ENCODE data around the gene NDOR1.

NDOR1 gene

DNA sequence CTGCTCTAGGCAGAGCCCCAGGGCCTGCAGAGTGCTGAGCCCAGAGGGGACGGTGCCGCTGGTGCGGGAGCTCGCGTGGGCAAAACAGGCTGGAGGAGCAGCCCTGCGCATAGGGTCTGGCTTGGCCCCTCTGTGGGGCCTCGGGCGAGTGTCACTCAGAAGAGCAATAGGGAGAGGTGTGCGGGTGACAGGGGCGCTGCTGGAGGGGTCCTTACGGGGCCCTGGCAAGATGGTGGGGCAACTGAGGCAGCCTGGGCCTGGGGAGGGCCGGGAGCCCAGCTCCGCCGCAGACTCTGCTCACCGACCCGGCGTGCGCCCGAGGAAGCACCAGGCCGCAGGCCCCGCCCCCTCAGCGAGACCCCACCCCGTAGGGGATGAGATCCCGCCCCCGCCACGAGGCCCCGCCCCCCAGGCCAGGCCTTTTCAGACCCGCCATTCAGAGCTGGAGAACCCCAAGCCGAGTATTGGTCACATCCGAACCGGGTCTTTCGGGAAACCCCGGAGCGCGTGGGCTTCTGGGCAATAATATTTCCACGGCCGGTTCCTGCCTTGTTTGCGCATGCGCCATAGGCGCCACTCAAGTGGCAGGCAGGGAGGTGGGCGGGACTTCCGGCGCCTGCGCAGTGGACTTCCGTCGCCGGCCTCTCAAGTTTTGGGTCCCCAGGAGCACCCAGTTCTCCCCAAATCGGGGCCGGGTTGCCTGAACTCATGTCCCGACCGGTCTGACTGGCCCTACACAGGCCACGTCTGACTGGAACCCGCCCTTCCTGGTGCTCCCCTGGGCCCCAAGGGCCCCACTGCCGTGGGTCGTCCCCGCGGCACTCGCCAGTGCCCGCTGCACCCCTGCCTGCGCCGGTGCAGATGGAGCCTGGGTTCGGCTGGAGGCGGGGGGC is 17.8 kb downstream of the NDOR1 start:
- Histone ChIP-seq H3K4me1 (ENCODE audit: control insufficient read depth in 2 of 2, insufficient read depth in 1 of 2, low read depth in 1 of 2, low read length in 2 of 2) (peaks cover 11 to 23% of the 10 kb centered on the region in 2 donors), H3K9ac (ENCODE audit: low read depth, low read length, poor library complexity) (peak overlapping the region; percentile 99), H2BK12ac (ENCODE audit: low read length) (peak overlapping the region; percentile 59), H3K27me3 (ENCODE audit: control insufficient read depth in 3 of 3, insufficient read depth in 3 of 3, low read depth in 1 of 3, low read length in 3 of 3) (peaks cover 0 to 10% (median 3%) of the 10 kb centered on the region in 3 experiments), H3K4me3 (ENCODE audit: low read length in 2 of 2) (peak overlapping the region; percentile 83 to 93), H3K79me1 (ENCODE audit: low read depth, low read length) (peaks cover 9% of the 10 kb centered on the region), H4K8ac (ENCODE audit: low read depth, low read length) (peak overlapping the region; percentile 82), H3K23ac (ENCODE audit: low read depth, low read length, poor library complexity) (peak overlapping the region; percentile 93), H3K27ac (replicated peaks; ENCODE audit: low read length) (peak overlapping the region; percentile 72), H4K91ac (ENCODE audit: low read depth, low read length, poor library complexity) (no peak overlapping the region), H2BK120ac (ENCODE audit: low read depth, low read length) (peak overlapping the region; percentile 81), H2AK5ac (ENCODE audit: low read depth, low read length) (peak overlapping the region; percentile 71), H3K9me3 (replicated peaks in 1 of 2; ENCODE audit: control insufficient read depth in 2 of 2, insufficient read depth in 1 of 2, low read depth in 1 of 2, low read length in 2 of 2) (no peaks in the 10 kb centered on the region), H3K36me3 (replicated peaks in 1 of 2; ENCODE audit: control insufficient read depth in 2 of 2, insufficient read depth in 2 of 2, low read length in 2 of 2) (no peaks in the 10 kb centered on the region), H2BK15ac (ENCODE audit: low read length) (peak overlapping the region; percentile 98), H3K18ac (ENCODE audit: low read length) (peak overlapping the region; percentile 99), H2BK5ac (ENCODE audit: low read length) (peak overlapping the region; percentile 66), H3K4ac (ENCODE audit: low read length) (peak overlapping the region; percentile 93), H3K14ac (ENCODE audit: low read length) (peak overlapping the region; percentile 89), H3K4me2 (ENCODE audit: insufficient read depth, low read length, poor library complexity, severe bottlenecking) (peak overlapping the region; percentile 89), H2AFZ (ENCODE audit: low read length) (peak overlapping the region; percentile 94)
- peak; percentile 95 for DNase-seq (ENCODE audit: low spot score)
- WGBS, 2 donors (ENCODE audit: extremely low coverage in 2 of 2, insufficient read length in 2 of 2, insufficient replicate concordance in 1 of 2), result no CpG with 5 or more reads among the region's 63 CpGs

DNA sequence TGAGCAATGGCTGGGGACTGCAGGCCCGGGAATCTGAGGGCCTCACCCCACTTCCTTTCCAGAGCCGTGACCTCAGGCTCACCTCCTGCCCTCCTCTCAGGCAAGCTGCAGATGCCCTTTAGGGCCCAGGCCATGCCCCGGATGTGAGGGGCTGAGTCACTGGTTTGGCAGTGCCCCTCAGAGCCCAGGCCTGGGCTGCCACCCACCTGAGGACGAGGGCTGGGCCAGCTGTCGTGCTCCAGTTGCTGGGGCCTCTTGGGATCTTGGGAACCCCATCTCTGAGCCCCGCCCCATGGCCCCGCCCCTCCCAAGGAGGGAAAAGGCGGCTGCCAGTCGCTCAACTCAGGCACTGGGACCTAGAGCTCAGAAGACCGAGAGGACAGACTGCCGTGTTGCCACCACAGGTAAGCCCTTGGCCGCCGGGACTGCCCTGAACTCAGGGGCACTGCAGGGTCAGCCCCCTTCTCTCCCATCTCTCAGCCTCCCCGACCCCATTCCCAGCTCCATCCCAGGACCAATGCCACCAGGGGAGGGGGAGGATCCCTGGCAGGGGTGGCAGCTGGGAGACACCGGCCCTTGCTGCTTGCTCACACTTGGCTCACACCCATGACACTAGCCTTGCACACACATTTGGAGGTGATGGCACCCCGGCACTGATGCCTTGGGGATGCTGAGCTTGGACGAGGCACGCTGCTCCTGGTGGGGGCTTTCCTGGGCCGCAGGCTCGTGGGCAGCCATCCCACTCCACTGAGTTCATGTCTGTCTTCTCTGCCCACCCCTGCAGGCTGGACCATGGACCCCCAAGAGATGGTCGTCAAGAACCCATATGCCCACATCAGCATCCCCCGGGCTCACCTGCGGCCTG is 19.6 kb downstream of the NDOR1 start, which contains the start of gene CYSRT1:
Gene CYSRT1, plus strand, starts transcription at position 345 of the 865 bp plus-strand sequence. Its CDS starts 448 bp downstream, at position 793.
- H4K91ac ChIP-seq (ENCODE audit: low read depth, low read length, poor library complexity), result no peak within 1 kb of the TSS
- no peak within 1 kb of the TSS for H2BK5ac ChIP-seq (ENCODE audit: low read length)
- peak within 1 kb of the TSS; percentile 99 for H3K9ac ChIP-seq (ENCODE audit: low read depth, low read length, poor library complexity)
- no peak within 1 kb of the TSS for H2BK120ac ChIP-seq (ENCODE audit: low read depth, low read length)
- H2AFZ ChIP-seq (ENCODE audit: low read length), result peak within 1 kb of the TSS; percentile 94
- H3K4me2 ChIP-seq (ENCODE audit: insufficient read depth, low read length, poor library complexity, severe bottlenecking), result peak within 1 kb of the TSS; percentile 89
- no peak within 1 kb of the TSS for H3K14ac ChIP-seq (ENCODE audit: low read length)
- H3K23ac ChIP-seq (ENCODE audit: low read depth, low read length, poor library complexity), result peak within 1 kb of the TSS; percentile 35
- no CpG with 5 or more reads among the region's 23 CpGs for WGBS, 2 donors (ENCODE audit: extremely low coverage in 2 of 2, insufficient read length in 2 of 2, insufficient replicate concordance in 1 of 2)
- no peak within 1 kb of the TSS for H4K8ac ChIP-seq (ENCODE audit: low read depth, low read length)
- H2BK15ac ChIP-seq (ENCODE audit: low read length), result peak within 1 kb of the TSS; percentile 37
- no peak within 1 kb of the TSS for H3K18ac ChIP-seq (ENCODE audit: low read length)
- no peak for DNase-seq (ENCODE audit: low spot score)
- peak within 1 kb of the TSS; percentile 50 for H2BK12ac ChIP-seq (ENCODE audit: low read length)
- no peaks in the 10 kb centered on the region for H3K9me3 ChIP-seq (replicated peaks in 1 of 2; ENCODE audit: control insufficient read depth in 2 of 2, insufficient read depth in 1 of 2, low read depth in 1 of 2, low read length in 2 of 2)
- H3K4me3 ChIP-seq (ENCODE audit: low read length in 2 of 2), result peak within 1 kb of the TSS; percentile 83 to 93
- H3K4me1 ChIP-seq (ENCODE audit: control insufficient read depth in 2 of 2, insufficient read depth in 1 of 2, low read depth in 1 of 2, low read length in 2 of 2), result peaks cover 9 to 15% of the 10 kb centered on the region in 2 donors
- H3K4ac ChIP-seq (ENCODE audit: low read length), result no peak within 1 kb of the TSS
- no peaks in the 10 kb centered on the region for H3K36me3 ChIP-seq (replicated peaks in 1 of 2; ENCODE audit: control insufficient read depth in 2 of 2, insufficient read depth in 2 of 2, low read length in 2 of 2)
- H3K27ac ChIP-seq (replicated peaks; ENCODE audit: low read length), result no peak within 1 kb of the TSS
- H3K79me1 ChIP-seq (ENCODE audit: low read depth, low read length), result peaks cover 6% of the 10 kb centered on the region
- H2AK5ac ChIP-seq (ENCODE audit: low read depth, low read length), result no peak within 1 kb of the TSS
- H3K27me3 ChIP-seq (ENCODE audit: control insufficient read depth in 3 of 3, insufficient read depth in 3 of 3, low read depth in 1 of 3, low read length in 3 of 3), result peaks cover 2 to 10% (median 3%) of the 10 kb centered on the region in 3 experiments

DNA sequence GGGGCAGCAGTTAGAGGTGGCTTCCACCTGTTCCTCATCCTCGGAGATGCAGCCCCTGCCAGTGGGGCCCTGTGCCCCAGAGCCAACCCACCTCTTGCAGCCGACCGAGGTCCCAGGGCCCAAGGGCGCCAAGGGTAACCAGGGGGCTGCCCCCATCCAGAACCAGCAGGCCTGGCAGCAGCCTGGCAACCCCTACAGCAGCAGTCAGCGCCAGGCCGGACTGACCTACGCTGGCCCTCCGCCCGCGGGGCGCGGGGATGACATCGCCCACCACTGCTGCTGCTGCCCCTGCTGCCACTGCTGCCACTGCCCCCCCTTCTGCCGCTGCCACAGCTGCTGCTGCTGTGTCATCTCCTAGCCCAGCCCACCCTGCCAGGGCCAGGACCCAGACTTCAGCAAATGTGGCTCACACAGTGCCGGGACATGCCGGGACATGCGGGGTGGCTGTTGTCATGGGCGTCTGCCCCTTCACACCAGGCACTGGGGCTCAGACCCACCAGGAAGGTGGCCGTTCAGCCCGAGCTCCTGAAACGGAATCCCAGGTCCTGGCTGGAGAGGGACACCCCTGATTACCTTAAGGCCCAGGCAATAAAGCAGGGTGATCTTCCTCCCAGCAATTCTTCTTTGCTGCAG is 20.3 kb downstream of the NDOR1 start:
- no peaks in the 10 kb centered on the region for H3K9me3 ChIP-seq (replicated peaks in 1 of 2; ENCODE audit: control insufficient read depth in 2 of 2, insufficient read depth in 1 of 2, low read depth in 1 of 2, low read length in 2 of 2)
- H3K18ac ChIP-seq (ENCODE audit: low read length), result no peak overlapping the region
- no peak overlapping the region for H2BK15ac ChIP-seq (ENCODE audit: low read length)
- no peak overlapping the region for H4K91ac ChIP-seq (ENCODE audit: low read depth, low read length, poor library complexity)
- no peak overlapping the region for H3K14ac ChIP-seq (ENCODE audit: low read length)
- DNase-seq (ENCODE audit: low spot score), result no peak
- no peak overlapping the region for H3K4me2 ChIP-seq (ENCODE audit: insufficient read depth, low read length, poor library complexity, severe bottlenecking)
- H3K27me3 ChIP-seq (ENCODE audit: control insufficient read depth in 3 of 3, insufficient read depth in 3 of 3, low read depth in 1 of 3, low read length in 3 of 3), result peaks cover 3 to 10% (median 4%) of the 10 kb centered on the region in 3 experiments
- H3K4ac ChIP-seq (ENCODE audit: low read length), result no peak overlapping the region
- no peak overlapping the region for H2BK12ac ChIP-seq (ENCODE audit: low read length)
- no peaks in the 10 kb centered on the region for H3K36me3 ChIP-seq (replicated peaks in 1 of 2; ENCODE audit: control insufficient read depth in 2 of 2, insufficient read depth in 2 of 2, low read length in 2 of 2)
- no peak overlapping the region for H2AFZ ChIP-seq (ENCODE audit: low read length)
- H3K27ac ChIP-seq (replicated peaks; ENCODE audit: low read length), result no peak overlapping the region
- H2BK120ac ChIP-seq (ENCODE audit: low read depth, low read length), result no peak overlapping the region
- no peak overlapping the region for H2AK5ac ChIP-seq (ENCODE audit: low read depth, low read length)
- no peak overlapping the region for H3K4me3 ChIP-seq (ENCODE audit: low read length in 2 of 2)
- no peaks in the 10 kb centered on the region for H3K79me1 ChIP-seq (ENCODE audit: low read depth, low read length)
- no CpG with 5 or more reads among the region's 21 CpGs for WGBS, 2 donors (ENCODE audit: extremely low coverage in 2 of 2, insufficient read length in 2 of 2, insufficient replicate concordance in 1 of 2)
- H3K9ac ChIP-seq (ENCODE audit: low read depth, low read length, poor library complexity), result peak overlapping the region; percentile 70
- no peak overlapping the region for H3K23ac ChIP-seq (ENCODE audit: low read depth, low read length, poor library complexity)
- peaks cover 9 to 15% of the 10 kb centered on the region in 2 donors for H3K4me1 ChIP-seq (ENCODE audit: control insufficient read depth in 2 of 2, insufficient read depth in 1 of 2, low read depth in 1 of 2, low read length in 2 of 2)
- H2BK5ac ChIP-seq (ENCODE audit: low read length), result no peak overlapping the region
- no peak overlapping the region for H4K8ac ChIP-seq (ENCODE audit: low read depth, low read length)

Data from neuronal stem cell (in vitro differentiated cells).